Right atrium auricular region (tissue), 2 donors: ENCODE measurements around the gene FARP1. TPM values are rescaled to one million over a fixed set of nuclear protein-coding genes. Genes with fewer than 3 reads are reported as not detected.
A peak's percentile ranks its signal among the peaks of the same experiment; 100 is the strongest.

Experiments
- DNase-seq: peaks from one replicate; pipeline ENCODE4 v3.0.0-alpha.2; 2019; ENCODE audit warnings: low spot score
- H3K27ac ChIP-seq, 2 donors: fragments of 200-600 bp; sonication (generic); 1 replicate in 1 of 2; 2 replicates in 1 of 2; pipeline ENCODE4 v1.5.1; 2016 to 2019
- H3K27me3 ChIP-seq, 2 donors: fragments of 200-600 bp; sonication (generic); one replicate each; pipeline versions ENCODE4 v1.5.1 to v1.6.0; 2017 to 2019
- H3K36me3 ChIP-seq: fragments of 200-600 bp; sonication (generic); one replicate; pipeline ENCODE4 v1.5.1; 2016
- H3K4me1 ChIP-seq, 2 donors: fragments of 200-600 bp; sonication (generic); one replicate each; pipeline versions ENCODE4 v1.5.1 to v1.6.0; 2017 to 2019
- H3K4me3 ChIP-seq, 2 donors: fragments of 200-600 bp; sonication (generic); 1 replicate in 1 of 2; 2 replicates in 1 of 2; pipeline ENCODE4 v1.5.1; 2017 to 2019; ENCODE audit warnings: mild to moderate bottlenecking in 1 of 2, moderate library complexity in 1 of 2
- H3K9me3 ChIP-seq, 2 donors: fragments of 200-600 bp; sonication (generic); one replicate each; pipeline ENCODE4 v1.5.1; 2019
- CTCF ChIP-seq, 2 donors: fragments of 200-600 bp; sonication (generic); IDR thresholded peaks; one replicate each; pipeline ENCODE4 v1.5.1; 2019; ENCODE audit warnings: antibody characterized with exemption in 2 of 2
- total RNA-seq, 2 donors: library from RNA; depleted of rRNA; stranded (reverse); fragments of >200 nt; gene quantifications; one replicate each; pipeline ENCODE4 v1.1.0, GENCODE V29; 2016

FARP1 gene
- total RNA-seq, 2 donors from 2014 or later, result 15.5 to 25.7 TPM

GRCh38 chr13:98457053-98457452 is 314.2 kb downstream of the FARP1 start:
- H3K4me1 ChIP-seq, result peaks cover 0 to 49% of the 10 kb centered on the region in 2 donors

GRCh38 chr13:98458431-98458830 is 315.5 kb downstream of the FARP1 start:
- no peak for DNase-seq
- Histone ChIP-seq H3K27me3 (no peaks in the 10 kb centered on the region), H3K36me3 (peaks cover 60% of the 10 kb centered on the region), H3K4me1 (peaks cover 0 to 51% of the 10 kb centered on the region in 2 donors), H3K9me3 (no peaks in the 10 kb centered on the region), H3K27ac (no peak overlapping the region), H3K4me3 (no peak overlapping the region)
- TF ChIP-seq CTCF (IDR thresholded peaks at IDR 0.05), result no peak

More at GRCh38 chr13:98457053-98457452, 314.2 kb downstream of the FARP1 start:
- Histone ChIP-seq H3K9me3 (no peaks in the 10 kb centered on the region), H3K4me3 (no peak overlapping the region), H3K27ac (peak overlapping the region in 1 of 2 donors; percentile 75), H3K36me3 (peaks cover 61% of the 10 kb centered on the region), H3K27me3 (no peaks in the 10 kb centered on the region)
- TF ChIP-seq CTCF (IDR thresholded peaks at IDR 0.05), result no peak
- DNase-seq, result no peak

- TF ChIP-seq CTCF (IDR thresholded peaks at IDR 0.05), result no peak
- Histone ChIP-seq H3K36me3 (peaks cover 65% of the 10 kb centered on the region), H3K27ac (no peak overlapping the region), H3K9me3 (no peaks in the 10 kb centered on the region), H3K4me3 (no peak overlapping the region), H3K27me3 (no peaks in the 10 kb centered on the region), H3K4me1 (peaks cover 0 to 46% of the 10 kb centered on the region in 2 donors)
- no peak for DNase-seq
These were observed 316.3 kb downstream of the FARP1 start for GRCh38 chr13:98459171-98459681.

GRCh38 chr13:98459721-98460370 is 317.0 kb downstream of the FARP1 start:
- Histone ChIP-seq H3K4me1 (peaks cover 0 to 41% of the 10 kb centered on the region in 2 donors), H3K27ac (no peak overlapping the region), H3K4me3 (no peak overlapping the region), H3K36me3 (peaks cover 66% of the 10 kb centered on the region), H3K9me3 (no peaks in the 10 kb centered on the region), H3K27me3 (no peaks in the 10 kb centered on the region)
- TF ChIP-seq CTCF (IDR thresholded peaks at IDR 0.05), result no peak
- no peak for DNase-seq

GRCh38 chr13:98460516-98460915 is 317.6 kb downstream of the FARP1 start:
- Histone ChIP-seq H3K27me3 (no peaks in the 10 kb centered on the region), H3K27ac (no peak overlapping the region), H3K36me3 (peaks cover 72% of the 10 kb centered on the region), H3K4me1 (peaks cover 0 to 41% of the 10 kb centered on the region in 2 donors), H3K4me3 (no peak overlapping the region), H3K9me3 (no peaks in the 10 kb centered on the region)
- no peak for TF ChIP-seq CTCF (IDR thresholded peaks at IDR 0.05)
- no peak for DNase-seq
